HG02642 (cell line): Measurements from ENCODE around the gene COL25A1.
"Not testable (repeated sequence)": the region's sequence is repeated elsewhere in the genome, so short reads cannot be mapped to it uniquely, and the experiment has no call there.

Experiments
- ATAC-seq: cut with Tn5 transposase; IDR thresholded peaks from one replicate; pipeline ENCODE4 v1.9.1; 2021; ENCODE audit warnings: mild to moderate bottlenecking; ENCODE audit not compliant: unreplicated experiment, poor library complexity

COL25A1 gene

DNA sequence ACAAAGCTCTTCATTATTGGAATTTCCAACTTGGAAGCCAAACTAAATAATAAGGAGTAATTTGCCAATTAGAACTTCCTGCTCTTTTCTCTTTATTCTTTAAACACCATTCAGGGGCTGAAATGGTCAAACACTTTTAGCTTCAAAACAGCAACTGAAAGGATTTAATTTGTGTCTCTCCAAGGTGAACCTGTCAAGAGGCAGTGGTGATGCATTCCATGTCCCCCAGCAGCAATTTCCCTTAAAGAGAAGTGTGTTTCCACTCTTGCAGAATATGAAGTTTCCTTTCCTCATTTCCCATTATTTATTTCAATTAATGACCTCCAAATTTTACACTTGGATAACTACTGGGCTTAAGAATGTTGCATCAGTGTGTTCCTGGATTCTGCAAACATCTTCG is 156.0 kb downstream of the COL25A1 start:
- no peak for ATAC-seq

DNA sequence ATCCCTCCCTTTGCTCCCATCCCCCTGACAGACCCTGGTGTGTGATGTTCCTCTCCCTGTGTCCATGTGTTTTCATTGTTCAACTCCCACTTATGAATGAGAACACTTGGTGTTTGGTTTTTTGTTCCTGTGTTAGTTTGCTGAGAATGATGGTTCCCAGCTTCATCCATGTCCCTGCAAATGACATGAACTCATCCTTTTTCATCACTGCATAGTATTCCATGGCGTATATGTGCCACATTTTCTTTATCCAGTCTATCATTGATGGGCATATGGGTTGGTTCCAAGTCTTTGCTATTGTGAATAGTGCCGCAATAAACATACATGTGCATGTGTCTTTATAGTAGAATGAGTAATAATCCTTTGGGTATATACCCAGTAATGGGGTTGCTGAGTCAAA is 164.3 kb downstream of the COL25A1 start:
- ATAC-seq, result not testable (repeated sequence)

DNA sequence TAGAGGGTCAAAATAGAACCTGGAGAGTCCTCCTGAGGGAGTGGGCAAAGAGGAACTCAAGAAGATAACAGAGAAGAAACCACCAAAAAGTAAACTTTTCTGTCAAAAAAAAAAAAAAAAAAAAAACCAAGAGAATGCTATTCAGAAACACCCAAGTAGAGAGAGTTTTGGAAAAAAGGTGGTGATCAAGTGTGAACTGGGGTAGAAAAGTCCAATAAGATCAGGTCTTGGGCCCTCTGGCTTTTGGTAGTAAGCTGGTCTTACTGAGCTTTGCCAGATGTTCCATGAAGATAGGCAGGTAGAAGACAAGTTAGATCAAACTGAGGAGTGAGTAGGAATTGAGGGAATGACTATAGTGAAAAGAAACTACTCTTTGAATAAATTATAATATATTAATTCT is 167.5 kb downstream of the COL25A1 start:
- no peak for ATAC-seq

DNA sequence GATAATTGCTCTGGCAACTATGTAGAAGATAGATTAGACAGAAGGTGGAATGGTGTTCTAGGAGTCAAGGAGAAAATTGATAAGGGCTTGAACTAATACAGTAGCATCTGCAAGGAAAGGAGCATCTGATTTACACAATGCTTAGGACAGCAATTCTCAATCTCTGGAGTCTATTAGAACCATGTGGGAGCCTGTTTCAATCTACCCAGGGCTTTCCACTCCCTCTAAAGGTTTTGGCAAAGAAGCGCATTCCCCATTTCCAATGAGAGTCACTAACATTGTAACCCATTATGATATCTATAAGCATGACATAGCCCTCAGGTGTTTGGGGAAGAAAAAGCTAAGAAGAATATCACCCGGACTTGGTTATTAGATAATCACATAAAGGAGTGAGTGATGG is 168.2 kb downstream of the COL25A1 start:
- ATAC-seq, result no peak

DNA sequence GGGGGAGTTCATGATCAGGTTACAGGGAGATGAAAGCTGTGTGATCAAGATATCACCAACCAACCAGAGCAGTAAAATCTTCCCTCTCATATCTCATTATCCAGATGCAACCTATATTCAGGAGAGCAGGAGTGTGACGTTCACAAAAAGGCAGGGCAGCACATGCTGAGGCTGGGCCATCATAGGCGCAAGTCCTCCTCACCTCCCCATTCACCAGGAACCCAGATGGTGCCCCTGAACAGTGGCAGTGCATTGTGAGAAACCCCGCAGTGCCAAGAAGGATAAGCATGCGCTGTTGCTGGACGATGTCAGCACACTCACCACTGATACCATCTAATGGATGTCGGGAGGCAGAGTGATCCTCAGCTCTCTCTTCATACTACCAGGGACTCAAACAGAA is 170.9 kb downstream of the COL25A1 start:
- ATAC-seq, result no peak

DNA sequence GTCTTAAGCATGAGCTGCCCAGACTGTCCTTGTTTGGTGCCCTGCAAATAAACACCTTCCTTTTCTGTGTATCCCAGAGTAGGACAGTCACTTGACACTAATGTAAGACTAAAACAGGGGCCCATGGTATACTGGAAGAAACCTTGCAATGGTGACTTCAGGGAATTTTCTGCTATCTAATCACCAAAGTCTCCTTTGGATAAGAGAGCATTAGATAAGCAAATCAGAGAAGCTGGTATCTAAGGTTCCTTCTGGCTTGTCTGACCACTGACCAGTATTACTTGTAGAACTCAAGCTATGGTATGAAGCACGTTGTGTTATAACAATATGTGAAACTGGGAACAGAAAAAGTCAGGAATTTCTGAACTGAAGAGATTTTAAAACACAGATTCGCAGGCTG is 173.9 kb downstream of the COL25A1 start:
- no peak for ATAC-seq

DNA sequence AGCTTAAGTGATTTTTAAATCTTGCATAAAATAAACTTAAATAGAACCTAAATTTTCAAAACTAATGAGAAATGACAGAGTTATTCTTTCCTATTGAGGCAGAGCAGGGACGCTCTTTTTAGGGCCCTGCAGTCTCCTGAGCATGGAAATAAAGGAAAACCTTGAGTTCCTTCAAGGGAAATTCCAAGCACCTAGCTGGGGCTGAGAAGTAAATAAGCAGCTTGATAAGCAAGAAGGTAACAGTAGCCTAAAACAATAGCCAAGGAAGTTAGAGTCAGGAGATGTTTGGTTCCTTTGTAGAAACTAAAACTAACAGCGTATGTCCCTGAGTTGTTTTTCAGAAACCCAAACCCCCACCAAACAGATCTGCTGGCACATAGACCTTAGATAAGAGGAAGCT is 174.6 kb downstream of the COL25A1 start:
- no peak for ATAC-seq

DNA sequence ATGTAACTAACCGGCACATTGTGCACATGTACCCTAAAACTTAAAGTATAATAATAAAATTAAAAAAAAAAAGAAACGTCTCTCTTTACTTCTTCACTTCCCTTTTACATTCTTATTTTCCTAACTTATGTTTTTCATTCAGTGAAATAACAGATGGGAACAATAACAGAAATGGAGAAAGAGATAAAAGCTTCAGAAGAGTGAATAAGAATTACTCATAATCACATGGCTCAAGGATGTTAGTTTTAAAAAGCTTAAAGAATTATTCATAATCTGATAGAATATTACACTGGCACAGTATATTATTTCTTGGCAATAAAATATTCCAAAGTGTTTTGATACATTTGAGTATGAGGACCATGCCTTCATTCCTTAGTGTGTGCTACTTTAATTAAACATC is 175.6 kb downstream of the COL25A1 start:
- ATAC-seq, result no peak

DNA sequence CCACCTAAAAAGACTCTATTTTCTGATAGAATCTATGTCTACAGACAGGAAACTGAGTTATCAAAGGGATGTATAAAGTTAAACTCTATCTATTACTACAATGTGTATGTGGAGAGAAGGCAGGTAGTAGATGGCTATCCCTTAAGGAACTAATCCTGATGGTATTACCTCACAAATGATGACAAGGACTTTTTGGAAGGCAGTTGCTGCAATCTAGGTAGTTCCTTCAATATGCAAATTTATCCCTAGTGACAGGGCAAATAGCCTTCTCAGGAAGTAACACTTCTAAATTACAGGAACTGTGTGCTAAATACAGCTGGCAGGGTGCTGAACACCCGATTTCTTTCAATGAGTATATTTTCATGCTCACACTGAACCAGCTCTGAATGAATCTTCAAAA is 177.4 kb downstream of the COL25A1 start:
- no peak for ATAC-seq

DNA sequence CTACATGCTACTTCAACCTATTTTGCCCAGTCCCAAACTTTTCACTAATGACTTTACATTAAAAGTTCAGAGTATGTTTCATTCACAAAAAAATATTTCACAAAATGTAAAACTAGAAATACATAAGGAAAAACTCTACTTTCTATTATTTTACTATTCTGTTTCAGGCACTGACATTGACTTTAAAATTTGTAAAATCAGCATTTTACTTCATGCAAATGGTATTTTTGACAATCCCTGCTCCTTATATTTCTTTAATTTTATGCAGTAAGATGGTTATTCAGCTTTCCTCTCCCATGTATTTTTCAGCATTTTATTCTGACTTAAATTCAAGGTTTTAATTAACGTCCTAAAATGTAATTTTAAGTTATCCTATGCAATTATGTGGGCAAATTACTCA is 178.5 kb downstream of the COL25A1 start:
- ATAC-seq, result no peak

DNA sequence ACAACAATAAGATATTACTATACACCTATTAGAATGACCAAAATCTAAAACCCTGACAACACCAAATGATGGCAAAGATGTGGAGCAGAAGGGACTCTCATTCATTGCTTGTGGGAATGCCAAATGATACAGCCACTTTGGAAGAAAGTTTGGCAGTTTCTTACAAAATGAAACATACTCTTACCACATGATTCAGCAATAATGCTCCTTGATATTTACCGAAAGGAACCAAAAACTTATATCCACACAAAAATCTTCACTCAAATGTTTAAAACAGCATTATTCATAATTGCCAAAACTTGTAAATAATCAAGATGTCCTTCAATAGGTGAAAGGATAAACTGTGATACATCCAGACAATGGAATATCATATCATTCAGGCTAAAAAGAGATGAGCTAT is 180.9 kb downstream of the COL25A1 start:
- ATAC-seq, result no peak

DNA sequence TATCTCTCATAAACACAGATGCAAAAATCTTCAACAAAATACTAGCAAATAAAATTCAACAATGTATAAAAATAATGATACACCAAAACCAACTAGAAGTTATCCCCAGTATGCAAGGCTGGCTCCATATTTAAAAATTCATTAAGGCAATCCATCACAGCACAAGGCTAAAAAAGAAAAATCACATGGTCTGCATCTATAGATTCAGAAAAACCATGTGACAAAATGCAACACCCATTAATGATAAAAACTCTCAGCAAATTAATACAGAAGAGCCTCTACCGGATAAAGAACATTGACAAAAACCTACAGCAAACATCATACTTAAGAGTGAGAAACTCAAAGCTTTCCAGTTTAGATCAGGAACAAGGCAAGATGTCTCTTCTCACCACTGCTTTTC is 182.6 kb downstream of the COL25A1 start:
- no peak for ATAC-seq

DNA sequence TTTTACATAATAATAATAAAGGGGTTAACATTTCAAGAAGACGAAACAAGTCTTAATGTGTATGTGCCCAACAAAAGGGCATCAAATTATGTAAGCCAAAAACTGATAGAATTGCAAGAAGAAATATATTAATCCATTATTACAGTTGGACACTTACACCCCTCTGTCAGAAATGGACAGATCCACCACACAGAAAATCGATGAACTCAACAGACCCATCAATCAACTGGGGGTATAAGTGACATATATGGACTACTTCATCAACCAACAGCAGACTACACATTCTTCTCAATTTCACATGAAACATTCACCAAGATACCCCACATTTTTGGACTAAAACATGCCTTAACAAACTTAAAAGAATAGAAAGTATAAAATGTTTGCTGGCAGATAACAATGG is 183.8 kb downstream of the COL25A1 start:
- no peak for ATAC-seq

DNA sequence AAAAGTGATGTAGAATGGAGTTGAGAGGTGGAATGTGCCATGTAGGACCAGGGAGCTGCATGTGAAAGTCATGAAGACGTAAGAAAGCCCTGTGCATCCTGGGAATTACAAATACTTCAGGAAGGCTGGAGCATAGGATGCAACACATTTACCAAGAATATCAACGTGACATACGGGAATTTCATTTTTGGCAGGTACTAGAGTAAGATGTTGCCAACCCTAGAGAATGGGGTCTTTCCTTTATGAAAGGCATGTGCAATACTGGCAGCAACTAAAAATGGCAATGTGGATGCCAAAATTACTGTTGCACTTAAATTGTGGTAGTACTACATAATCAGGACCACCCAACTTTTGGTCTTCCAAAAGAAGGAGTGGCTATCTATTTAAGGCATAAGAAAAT is 188.0 kb downstream of the COL25A1 start:
- ATAC-seq, result no peak

DNA sequence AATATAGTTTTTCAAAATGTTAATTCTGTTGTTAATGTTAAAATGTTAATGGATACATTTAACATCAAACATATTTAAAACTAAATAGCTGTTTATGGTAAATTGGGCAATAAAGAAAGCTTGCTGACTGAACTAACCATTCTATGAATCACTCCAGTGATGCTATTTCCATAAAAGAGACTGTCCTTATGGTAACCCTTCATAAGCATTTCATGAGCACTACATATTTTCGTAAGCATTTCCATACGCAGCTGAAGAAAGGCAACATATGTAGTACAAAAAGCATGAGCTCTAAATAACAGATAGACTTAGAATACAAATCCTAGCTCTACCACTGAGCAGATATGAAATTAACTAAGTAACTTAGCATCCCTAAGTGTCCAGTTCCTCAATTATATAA is 188.9 kb downstream of the COL25A1 start:
- no peak for ATAC-seq

DNA sequence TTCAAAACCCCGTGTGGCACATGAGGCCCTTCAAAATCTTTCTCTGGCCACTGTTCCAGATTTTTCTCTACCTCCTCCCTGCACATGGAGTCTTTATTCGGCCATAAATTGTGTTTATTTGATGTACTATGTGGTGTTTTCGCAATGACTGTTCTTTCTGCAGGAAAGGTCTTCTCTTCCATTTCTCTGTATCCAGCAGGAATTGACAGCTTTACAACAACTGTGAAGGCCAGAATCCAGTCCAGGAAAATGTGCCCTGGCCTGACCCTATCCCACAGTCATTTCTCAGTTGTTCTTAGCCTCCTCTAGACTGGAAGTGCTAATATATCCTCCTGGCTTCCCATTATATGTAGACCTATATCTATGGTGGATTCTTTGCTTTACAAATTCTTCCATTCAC is 191.4 kb downstream of the COL25A1 start:
- ATAC-seq, result no peak

DNA sequence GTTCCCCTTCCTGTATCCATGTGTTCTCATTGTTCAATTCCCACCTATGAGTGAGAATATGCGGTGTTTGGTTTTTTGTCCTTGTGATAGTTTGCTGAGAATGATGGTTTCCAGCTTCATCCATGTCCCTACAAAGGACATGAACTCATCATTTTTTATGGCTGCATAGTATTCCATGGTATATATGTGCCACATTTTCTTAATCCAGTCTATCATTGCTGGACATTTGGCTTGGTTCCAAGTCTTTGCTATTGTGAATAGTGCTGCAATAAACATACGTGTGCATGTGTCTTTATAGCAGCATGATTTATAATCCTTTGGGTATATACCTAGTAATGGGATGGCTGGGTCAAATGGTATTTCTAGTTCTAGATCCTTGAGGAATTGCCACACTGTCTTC is 194.2 kb downstream of the COL25A1 start:
- ATAC-seq, result not testable (repeated sequence)

DNA sequence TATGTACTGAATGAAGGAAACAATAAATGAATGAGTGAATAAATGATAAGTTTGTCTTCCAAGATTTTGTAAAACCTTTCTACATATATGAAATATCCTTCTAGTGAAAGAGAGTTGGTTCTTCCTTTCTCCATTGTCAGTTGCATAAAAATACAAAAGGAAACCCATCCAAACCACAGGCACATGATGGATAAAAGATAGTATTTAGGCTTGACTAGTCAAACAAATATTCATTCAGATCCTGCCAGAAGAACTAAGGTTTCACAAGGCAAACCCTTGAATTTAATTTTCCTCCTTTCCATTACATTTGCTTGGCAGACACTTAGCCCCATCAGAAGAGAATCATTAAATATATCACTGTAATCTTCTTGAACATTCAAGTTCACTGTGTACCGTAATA is 208.4 kb downstream of the COL25A1 start:
- ATAC-seq, result no peak

DNA sequence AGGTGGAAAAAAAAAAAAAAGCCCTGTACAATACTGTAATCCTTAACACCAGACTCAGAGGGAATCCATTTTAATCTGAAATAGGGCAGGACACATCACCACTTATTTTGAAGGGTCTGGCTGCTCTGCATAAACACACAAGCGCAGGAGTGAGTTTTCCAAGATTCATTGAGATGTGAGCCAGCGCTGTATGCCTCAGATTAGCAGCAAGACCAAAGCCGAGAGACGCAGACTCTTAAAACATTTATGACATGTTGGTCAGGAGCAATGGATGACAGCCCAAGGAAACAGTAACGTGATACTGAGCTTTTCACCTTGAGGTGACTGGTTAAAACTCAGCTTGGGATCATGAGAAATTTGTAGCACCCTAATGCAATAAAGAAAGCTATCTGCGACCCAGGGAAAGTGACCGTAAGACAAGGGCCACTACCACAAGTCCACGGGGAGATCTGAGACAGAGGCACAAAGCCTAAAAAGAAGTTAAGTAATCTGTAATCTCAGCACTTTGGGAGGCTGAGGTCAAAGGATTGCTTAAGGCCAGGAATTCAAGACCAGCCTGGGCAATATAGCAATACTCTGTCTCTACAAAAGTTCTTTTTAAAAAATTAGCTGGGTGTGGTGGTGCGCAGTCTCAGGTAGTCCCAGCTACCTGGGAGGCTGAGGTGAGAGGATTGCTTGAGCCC is 210.6 kb downstream of the COL25A1 start:
- ATAC-seq, result no peak

DNA sequence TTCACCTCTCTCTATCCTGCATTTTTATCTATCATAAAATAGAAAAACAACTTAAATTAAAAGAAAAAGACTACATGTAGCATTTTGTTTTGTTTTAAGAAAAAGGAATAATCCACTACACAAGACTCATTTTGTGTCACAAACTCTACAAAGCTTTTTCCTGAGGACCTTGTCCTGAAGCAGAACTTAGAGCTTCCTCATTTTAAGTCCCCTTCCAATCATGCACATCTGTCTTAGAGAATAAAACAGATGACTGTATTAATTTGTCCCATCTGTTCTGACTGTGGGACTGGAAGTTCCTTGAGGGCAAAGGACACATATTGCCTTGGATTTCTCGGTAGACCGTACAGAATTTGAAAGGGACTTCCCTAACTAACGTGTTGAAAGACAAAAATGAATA is 218.5 kb downstream of the COL25A1 start:
- ATAC-seq, result no peak

DNA sequence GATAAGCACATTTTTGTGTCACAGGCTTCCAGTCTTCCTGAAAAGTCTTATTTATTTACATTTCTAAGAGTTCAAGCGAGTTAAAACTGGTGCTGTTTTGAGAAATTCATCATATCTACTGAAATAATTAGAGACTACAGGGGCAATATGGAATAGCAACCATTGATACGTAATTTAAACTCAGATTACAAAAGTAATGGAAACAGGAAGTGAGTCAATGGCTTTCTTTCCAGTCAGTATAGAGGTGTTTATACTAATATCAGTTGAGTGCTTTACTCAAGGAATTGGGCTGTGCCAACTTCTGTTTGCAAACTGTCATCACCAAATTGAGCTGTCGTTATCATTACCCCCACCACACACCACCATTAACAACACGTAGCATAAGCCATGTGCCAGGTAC is 222.7 kb downstream of the COL25A1 start:
- ATAC-seq, result no peak

DNA sequence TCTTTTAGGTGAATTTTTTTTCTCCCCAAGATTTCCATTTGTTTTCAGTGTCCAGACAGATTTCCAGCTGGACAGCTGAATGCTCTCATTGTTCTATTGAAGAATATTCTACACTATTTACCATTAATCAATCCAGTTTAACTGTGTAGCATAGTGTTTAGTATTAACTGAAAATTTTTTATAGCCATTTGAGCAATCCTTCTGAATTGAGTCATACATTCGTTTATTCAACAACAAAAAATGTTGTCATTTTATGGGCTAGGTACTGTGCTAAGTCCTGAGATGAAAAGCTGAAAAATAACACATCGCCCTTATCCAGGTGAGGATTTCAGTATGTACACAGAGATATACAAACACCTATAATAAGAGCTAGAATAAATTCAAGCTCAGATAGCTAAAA is 223.3 kb downstream of the COL25A1 start:
- ATAC-seq, result no peak

DNA sequence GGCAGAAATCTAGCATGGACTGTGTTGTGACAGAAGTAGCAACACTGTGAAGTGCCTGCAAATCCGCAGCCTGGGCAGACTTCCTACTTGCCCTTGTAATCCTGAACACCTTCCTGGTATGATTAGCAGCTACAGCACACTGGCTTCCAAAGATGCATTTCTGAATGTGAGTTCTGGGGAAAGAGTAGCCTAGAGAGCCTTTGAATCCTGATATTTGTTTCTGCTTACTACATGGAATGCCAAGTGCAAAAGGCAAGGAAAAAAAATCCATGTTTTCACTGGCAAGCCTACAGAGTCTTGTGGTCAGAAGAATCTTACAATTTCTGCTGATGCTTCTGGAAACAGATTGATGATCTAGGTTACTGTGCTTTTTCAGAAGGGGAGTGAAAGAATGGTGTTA is 223.7 kb downstream of the COL25A1 start:
- no peak for ATAC-seq
